HG03135 (cell line): ENCODE data around the gene RNF207.

Experiments used
- ATAC-seq: cut with Tn5 transposase; IDR thresholded peaks from one replicate; pipeline ENCODE4 v1.9.1; 2021; ENCODE audit warnings: mild to moderate bottlenecking, moderate library complexity; ENCODE audit not compliant: unreplicated experiment

RNF207 gene

GRCh38 chr1:6248161-6248776 is 42.4 kb downstream of the RNF207 start:
- ATAC-seq = no peak

GRCh38 chr1:6248932-6249738 is 43.2 kb downstream of the RNF207 start:
- ATAC-seq = no peak

DNA sequence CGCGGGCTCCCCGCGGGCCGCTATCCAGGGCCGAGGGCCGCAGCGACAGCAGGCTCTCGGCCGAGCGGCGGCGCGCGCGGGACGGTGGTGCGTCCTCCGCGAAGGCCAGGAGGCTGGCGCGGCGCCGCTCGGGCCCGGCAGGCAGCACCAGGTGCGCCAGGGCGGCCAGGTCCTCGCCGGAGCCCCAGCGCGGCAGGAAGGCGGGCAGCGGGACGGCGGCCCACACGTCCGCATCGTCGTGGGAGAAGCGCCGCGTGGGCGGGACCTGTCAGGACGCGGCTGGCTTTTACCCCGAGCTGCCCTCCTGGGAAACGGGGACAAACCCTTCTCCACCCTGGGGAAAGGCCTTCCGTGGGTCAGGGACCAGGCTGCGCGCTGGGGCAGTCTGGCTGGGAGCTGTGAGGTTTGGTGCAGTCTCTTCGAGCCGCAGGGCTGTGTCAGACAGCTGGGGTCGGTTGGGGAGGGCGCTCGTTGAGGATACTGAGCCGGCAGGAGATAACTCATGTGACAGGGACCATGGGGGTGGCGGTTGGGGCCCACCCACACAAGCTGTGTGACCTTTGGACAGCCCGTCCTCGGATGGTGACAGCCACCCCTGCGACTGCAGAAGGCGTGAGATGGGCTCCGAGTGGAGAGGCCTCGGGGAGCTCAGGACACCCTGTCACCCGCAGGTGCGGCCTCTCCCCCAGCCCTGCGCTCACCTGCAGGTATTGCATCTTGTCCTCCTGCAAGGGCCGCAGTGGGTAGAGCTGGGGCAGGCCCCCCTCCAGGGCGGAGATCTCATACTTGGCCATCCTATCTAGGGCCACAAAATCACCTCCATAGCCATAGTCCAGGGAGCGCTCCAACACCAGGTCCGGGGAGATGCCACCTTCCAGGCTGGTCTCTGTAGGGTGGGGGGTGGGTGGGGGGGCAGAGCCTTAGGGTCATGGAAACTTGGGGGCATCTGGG is 44.1 kb downstream of the RNF207 start:
- ATAC-seq = no peak

DNA sequence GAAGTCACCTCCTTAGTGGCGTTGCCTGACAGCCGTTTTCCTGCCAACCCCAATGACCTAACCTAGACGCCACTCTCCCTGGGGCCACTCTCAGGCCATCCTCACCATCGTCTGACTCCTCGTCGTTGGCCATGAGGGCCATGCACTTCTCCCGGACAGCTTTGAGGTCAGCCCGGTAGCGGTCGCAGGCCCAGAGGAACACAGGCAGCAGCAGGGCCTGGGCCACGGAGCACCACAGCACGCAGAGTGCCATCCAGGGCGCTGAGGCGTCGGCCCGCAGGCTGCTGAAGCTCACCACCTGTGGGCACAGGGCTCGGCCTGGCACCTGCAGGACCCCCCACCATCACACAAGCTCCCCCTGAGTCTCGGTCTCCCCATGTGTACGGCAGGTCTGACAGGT is 45.3 kb downstream of the RNF207 start:
- no peak for ATAC-seq

DNA sequence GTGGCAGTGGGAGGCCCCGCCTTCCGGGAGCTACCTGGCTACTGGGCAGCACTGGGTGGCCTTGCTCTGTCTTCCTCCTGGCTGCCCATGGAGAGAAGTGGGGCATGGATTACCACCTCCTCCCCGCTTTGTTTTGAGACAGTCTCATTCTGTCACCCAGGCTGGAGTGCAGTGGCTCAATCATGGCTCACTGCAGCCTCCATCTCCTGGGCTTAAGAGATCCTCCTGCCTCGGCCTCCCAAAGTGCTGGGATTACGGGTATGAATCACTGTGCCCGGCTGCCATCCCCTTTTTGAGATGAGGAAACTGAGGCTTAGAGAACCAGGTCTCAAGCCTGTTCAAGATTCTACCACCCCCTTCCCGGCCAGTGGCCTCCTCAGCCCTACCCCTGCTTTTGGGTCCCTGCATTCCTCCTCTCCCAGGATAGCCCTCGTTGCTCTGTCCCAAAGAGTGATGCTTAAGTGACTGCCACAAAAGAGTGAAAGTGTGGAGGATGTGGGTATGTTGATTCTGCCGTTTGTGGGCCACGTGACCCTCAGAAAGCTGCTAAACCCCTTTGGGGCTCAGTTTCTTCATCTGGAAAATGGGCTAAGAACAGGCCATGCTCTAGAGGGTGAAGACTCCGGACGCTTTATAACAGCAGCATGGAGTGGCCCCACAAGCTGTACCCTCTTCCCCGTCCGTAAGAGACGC is 45.9 kb downstream of the RNF207 start:
- ATAC-seq = no peak

- no peak for ATAC-seq
These were observed 46.4 kb downstream of the RNF207 start for GRCh38 chr1:6252374-6252710.

GRCh38 chr1:6253380-6253779 is 47.5 kb downstream of the RNF207 start:
- no peak for ATAC-seq

- no peak for ATAC-seq
These were observed 48.8 kb downstream of the RNF207 start for GRCh38 chr1:6254691-6255090.

- ATAC-seq = no peak
These were observed 50.7 kb downstream of the RNF207 start for GRCh38 chr1:6256645-6257044.

GRCh38 chr1:6257541-6258069 is 51.7 kb downstream of the RNF207 start:
- no peak for ATAC-seq

DNA sequence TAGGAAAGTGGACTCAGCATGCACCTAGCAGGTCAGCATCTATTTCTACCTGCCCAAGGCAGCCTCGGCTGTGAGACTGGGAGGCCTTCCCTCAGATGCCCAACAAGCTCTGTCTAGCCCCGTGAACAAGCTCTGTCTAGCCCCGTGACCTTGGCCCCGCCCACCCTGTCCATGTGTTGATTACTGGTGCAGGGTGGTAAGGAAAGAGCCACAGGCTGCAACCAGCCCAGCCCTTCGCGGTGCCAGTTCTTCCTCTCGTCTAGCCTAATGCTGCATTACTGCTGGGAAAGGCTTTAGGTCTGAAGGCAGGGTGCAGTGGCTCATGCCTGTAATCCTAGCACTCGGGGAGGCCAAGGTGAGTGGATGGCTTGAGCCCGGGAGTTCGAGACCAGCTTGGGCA is 52.8 kb downstream of the RNF207 start:
- no peak for ATAC-seq

- ATAC-seq = peak; percentile 44
These were observed 53.8 kb downstream of the RNF207 start for GRCh38 chr1:6259491-6260362.

- ATAC-seq = peak; percentile 23
These were observed 54.6 kb downstream of the RNF207 start for GRCh38 chr1:6260433-6260934.

DNA sequence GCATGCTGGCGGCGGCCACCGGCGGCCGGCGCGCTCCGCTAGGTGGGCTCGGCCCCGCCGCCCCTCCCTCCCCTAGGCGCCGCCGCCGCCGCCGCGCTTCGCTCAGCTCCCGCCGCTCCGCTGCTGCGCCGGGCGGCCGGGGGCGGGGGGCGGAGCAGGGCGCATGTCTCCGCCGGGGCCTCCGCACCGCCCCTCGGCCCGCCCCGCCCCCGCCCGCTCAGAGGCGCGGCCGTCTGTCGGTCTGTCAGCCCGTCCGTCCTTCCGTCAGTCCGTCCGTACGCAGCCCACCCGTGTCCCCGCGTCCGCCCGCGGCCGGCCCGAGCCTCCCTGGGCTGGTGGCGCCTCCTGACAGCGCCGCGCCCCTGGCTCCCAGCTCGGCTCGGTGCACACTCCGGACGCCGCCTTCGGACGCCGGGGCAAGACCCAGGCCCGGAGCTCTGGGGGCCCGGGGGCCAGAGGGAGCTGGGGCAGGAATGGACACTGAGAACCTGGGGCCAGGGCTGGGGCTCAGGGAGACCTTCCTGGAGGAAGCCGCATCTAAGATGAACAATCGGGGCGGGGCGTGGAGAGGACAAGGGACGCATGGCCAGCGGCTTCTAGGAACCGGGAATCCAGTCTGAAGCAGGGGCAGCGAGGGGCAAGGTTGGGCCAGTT is 55.2 kb downstream of the RNF207 start, which contains the start of gene GPR153:
Gene GPR153, minus strand, starts transcription at position 138 of the 654 bp plus-strand sequence. CDS start 6,193 bp downstream, outside the sequence.
- no peak for ATAC-seq

DNA sequence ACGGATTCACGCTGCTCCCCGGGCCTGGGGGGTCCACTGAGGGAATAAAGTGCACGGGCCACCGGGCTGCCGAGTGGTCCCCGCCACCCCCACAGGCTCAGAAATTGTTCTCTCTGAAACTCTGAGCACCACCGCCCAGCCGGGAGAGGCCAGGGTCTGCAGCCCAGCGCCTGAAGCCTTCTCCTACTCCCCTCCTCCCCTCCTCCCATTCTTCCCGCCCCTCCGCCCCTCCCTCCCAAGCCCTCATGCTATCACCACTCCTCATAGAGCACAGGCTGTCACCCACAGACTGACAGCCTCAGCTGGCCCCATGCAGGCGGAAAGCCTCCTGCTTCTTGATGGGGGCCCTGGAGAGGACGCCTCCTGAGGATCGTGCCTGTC is 55.7 kb downstream of the RNF207 start:
- no peak for ATAC-seq

DNA sequence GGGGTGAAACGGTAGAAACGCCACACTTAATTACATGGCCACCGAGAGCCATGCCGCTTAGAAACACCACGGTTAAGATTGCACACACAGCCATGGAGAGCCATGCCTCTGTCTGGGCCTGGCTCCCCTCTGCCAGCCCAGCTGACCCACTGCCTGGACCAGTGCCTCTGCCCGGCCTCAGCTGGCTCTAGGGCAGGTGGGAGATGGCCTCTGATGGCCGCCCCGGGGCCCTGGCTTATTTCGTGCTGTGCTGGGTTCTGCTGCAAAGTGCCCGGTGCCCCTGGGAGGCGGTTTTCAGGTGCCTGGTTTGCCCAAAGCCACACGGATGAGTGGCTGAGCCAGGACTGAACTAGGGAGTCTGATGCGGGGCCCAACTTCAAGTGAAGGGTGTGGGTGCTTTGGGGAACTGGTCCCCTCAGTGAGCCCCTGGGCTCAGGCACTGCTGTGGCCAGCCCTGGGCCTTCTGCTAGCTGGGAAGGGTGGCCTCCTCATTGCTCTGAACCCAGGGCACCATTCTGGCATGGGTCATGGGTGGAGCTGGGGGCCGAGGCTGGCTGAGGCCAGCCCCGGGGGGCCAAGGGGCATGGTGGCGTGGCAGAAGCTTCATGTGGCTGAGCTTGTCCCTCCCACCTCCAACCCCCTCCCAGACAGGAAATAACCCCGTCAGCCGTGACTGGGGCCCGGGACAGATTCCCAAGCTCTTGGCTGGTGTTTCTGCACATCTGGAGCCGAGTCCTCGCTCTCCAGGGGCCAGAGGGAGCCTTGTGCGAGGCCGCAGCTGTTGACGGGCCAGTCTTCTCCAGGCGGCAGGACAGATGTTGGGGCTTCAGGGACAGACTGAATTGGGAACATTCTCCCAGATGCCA is 56.9 kb downstream of the RNF207 start:
- no peak for ATAC-seq

GRCh38 chr1:6263716-6264115 is 57.8 kb downstream of the RNF207 start:
- no peak for ATAC-seq

DNA sequence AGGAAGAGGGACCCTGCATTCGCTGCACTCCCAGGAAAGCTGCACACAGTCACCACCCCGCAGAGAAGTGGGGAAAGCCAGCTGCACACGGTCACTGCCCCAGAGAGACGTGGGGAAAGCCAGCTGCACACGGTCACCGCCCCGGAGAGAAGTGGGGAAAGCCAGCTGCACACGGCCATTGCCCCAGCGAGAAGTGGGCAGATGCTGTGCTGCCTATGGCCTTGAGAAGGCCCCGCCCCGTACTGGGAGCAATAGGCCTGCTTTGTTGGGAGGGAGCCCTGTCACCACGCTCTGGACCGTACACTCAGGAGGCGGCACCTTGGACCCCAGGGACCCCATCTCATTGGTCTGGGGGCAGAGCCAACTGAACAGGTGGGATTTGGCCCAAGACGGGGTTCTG is 59.2 kb downstream of the RNF207 start:
- ATAC-seq = no peak
